Erythroblast (primary cell): Measurements from ENCODE around the gene PARD6A.

Experiments
- GATA1 ChIP-seq: IDR thresholded peaks from 2 replicates; pipeline ENCODE4 v1.6.1; 2011; ENCODE audit warnings: low read depth, mild to moderate bottlenecking, control low read depth, low read length, moderate library complexity
- POLR2A ChIP-seq: IDR thresholded peaks from 2 replicates; pipeline ENCODE4 v1.6.1; 2011; ENCODE audit warnings: mild to moderate bottlenecking, low read length

DNA sequence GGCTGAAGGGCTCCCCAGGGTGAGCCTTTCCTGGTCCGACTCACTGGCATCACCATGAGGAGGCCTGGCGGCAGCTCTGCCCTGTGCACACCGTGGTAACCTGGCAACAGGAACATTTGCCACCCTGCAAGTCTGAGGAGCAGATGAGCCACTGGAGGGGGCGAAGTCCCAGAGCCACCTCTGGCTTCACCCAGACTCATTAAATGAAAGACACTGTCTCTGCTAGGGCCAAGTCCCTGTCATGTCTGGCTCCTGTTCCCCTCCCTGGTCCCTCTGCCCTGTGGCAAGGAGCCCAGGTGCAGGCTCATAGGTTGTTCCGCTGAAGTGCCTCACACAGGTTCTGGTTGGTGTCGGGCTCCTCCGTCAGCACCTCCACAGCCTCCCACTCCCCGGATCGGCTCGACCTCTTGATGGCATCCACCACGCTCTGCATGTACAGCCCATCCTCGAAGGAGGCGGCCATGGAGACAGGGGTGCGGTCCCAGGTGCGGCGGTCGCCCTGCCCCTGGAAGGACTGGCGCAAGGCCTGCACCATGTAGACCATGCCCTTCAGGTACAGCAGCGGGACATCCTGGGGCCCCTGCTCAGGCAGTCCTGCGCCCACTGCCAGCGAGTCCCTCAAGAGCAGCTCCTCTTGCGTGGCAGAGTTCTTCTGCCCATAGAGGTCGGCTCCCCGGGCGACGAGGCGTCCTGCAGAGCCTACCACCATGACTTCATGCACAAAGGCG, 14.3 kb downstream of the PARD6A start:
- no peak for TF ChIP-seq POLR2A
- no peak for TF ChIP-seq GATA1
